HepG2 (cell line): Measurements from ENCODE around the gene TJP3. TPM values are rescaled to one million over a fixed set of nuclear protein-coding genes. Genes with fewer than 3 reads are reported as not detected.
A peak's percentile ranks its signal among the peaks of the same experiment; 100 is the strongest.

Experiments used
- GATAD1 ChIP-seq: IDR thresholded peaks from 2 replicates; pipeline ENCODE4 v1.6.1; 2016; ENCODE audit warnings: missing genetic modification reagents, missing compliant biosample characterization
- HMG20A ChIP-seq: IDR thresholded peaks from 2 replicates; pipeline ENCODE4 v1.6.1; 2016; ENCODE audit warnings: borderline replicate concordance
- HNF1B ChIP-seq: sonication (generic); formaldehyde crosslinking; IDR thresholded peaks from 2 replicates; pipeline ENCODE4 v1.5.1; 2020; ENCODE audit warnings: mild to moderate bottlenecking, moderate library complexity, missing genetic modification reagents
- JARID2 ChIP-seq: sonication (generic); formaldehyde crosslinking; IDR thresholded peaks from 2 replicates; pipeline ENCODE4 v1.8.1; 2023; ENCODE audit warnings: missing genetic modification reagents, inconsistent platforms; ENCODE audit not compliant: insufficient replicate concordance
- REST ChIP-seq, 2 experiments: IDR thresholded peaks; 2 replicates each; pipeline ENCODE4 v1.6.1; 2011 to 2012; ENCODE audit warnings: low read length in 2 of 2, borderline replicate concordance in 1 of 2, low read depth in 1 of 2, mild to moderate bottlenecking in 1 of 2, moderate library complexity in 1 of 2
- RNF219 ChIP-seq: sonication (generic); formaldehyde crosslinking; IDR thresholded peaks from 2 replicates; pipeline ENCODE4 v1.5.0; 2020; ENCODE audit warnings: mild to moderate bottlenecking, missing genetic modification reagents
- TAF15 ChIP-seq: fragments of 200-400 bp; formaldehyde crosslinking; IDR thresholded peaks from one replicate; pipeline ENCODE4 v1.6.1; 2018; ENCODE audit warnings: mild to moderate bottlenecking, low read depth, low read length; ENCODE audit not compliant: poor library complexity, severe bottlenecking
- TFDP2 ChIP-seq: sonication (generic); formaldehyde crosslinking; IDR thresholded peaks from 2 replicates; pipeline ENCODE4 v1.4.0; 2020; ENCODE audit warnings: missing genetic modification reagents
- ZFP1 ChIP-seq: IDR thresholded peaks from 2 replicates; pipeline ENCODE4 v1.6.1; 2016
- ZNF121 ChIP-seq: sonication (generic); formaldehyde crosslinking; IDR thresholded peaks from 2 replicates; pipeline ENCODE4 v1.5.0; 2020; ENCODE audit warnings: mild to moderate bottlenecking, missing genetic modification reagents
- ZNF441 ChIP-seq: sonication (generic); formaldehyde crosslinking; IDR thresholded peaks from 2 replicates; pipeline ENCODE4 v1.7.0; 2021; ENCODE audit warnings: missing genetic modification reagents, borderline replicate concordance
- ZNF720 ChIP-seq: sonication (generic); formaldehyde crosslinking; IDR thresholded peaks from 2 replicates; pipeline ENCODE4 v1.4.0; 2020; ENCODE audit warnings: missing genetic modification reagents
- ZNF775 ChIP-seq: sonication (generic); formaldehyde crosslinking; IDR thresholded peaks from 2 replicates; pipeline ENCODE4 v1.4.0; 2020; ENCODE audit warnings: missing genetic modification reagents, mild to moderate bottlenecking, moderate library complexity, borderline replicate concordance
- ZSCAN31 ChIP-seq: sonication (generic); formaldehyde crosslinking; IDR thresholded peaks from 2 replicates; pipeline ENCODE4 v1.5.0; 2020; ENCODE audit warnings: low read depth, mild to moderate bottlenecking, missing genetic modification reagents
- ZUFSP ChIP-seq: sonication (generic); formaldehyde crosslinking; IDR thresholded peaks from 2 replicates; pipeline ENCODE4 v1.9.0; 2021; ENCODE audit warnings: missing genetic modification reagents, mild to moderate bottlenecking, borderline replicate concordance
- polyA plus RNA-seq, 8 experiments: library from polyadenylated mRNA; depleted of rRNA in 3 of 8; stranded (reverse) in 7 of 8; unstranded in 1 of 8; fragments of >200 nt; fragmentation: Illumina TruSeq in 4 of 8; extraction: Trizol in 4 of 8; gene quantifications; 2 replicates each; pipeline versions ENCODE4 v1.2.1 to v1.2.3, GENCODE V29; 2011 to 2016; ENCODE audit warnings: low read depth in 4 of 8, missing spikeins in 1 of 8, mixed read lengths in 1 of 8; ENCODE audit not compliant: insufficient read depth in 1 of 8
- total RNA-seq, 5 experiments: library from RNA; depleted of rRNA; stranded (reverse); fragments of >200 nt; fragmentation: Illumina TruSeq; extraction: Trizol; gene quantifications; 2 replicates each; pipeline ENCODE4 v1.2.3, GENCODE V29; 2016; ENCODE audit warnings: low read depth in 1 of 5

Gene TJP3
- total and polyA plus RNA-seq, 2 of the 13 experiments (the other 11 are each of a cell fraction or from before 2014, with no cell fraction given) = 2.3 to 21.5 TPM

GRCh38 chr19:3710265-3710812 is 2.2 kb downstream of the TJP3 start (continued):
- TF ChIP-seq HMG20A (CRISPR knock-in tag) = peak; percentile 86
- TF ChIP-seq GATAD1 (CRISPR knock-in tag) = peak; percentile 62
- TF ChIP-seq ZSCAN31 = peak; percentile 58; the same call in 1 of the 2 replicates
- TF ChIP-seq ZNF441 (CRISPR knock-in tag) = peak; percentile 53; the same call in 1 of the 2 replicates
- TF ChIP-seq RNF219 (CRISPR knock-in tag) = no peak
- no peak for TF ChIP-seq ZUFSP (CRISPR knock-in tag)
- no peak for TF ChIP-seq ZNF720
- 0 out of 4 replicates have a peak, but pooled peaks of 1 of the 2 experiments have one; percentile 18 for TF ChIP-seq REST (IDR thresholded peaks at IDR 0.05; ENCODE audit: borderline replicate concordance in 1 of 2, low read depth in 1 of 2, low read length in 2 of 2)
- peak; percentile 94 for TF ChIP-seq HNF1B (CRISPR knock-in tag)
- TF ChIP-seq ZFP1 (CRISPR knock-in tag) = 0 out of 2 replicates have a peak, but pooled peaks have one; percentile 78
- TF ChIP-seq ZNF121 (CRISPR knock-in tag) = no peak
- peak; percentile 43; the same call in 1 of the 2 replicates for TF ChIP-seq TFDP2 (CRISPR knock-in tag)
- no peak for TF ChIP-seq ZNF775
- TF ChIP-seq JARID2 (CRISPR knock-in tag) = no peak
- TF ChIP-seq TAF15 = no peak
